PFSK-1 (cell line): ENCODE measurements around the gene NYAP2.

Experiments used
- FOXP2 ChIP-seq: optimal IDR thresholded peaks from 2 replicates; pipeline ENCODE3; 2011; ENCODE audit warnings: borderline replicate concordance, control low read depth, inconsistent platforms; ENCODE audit not compliant: insufficient read depth; ENCODE audit errors: extremely low read length, extremely low read depth
- POLR2AphosphoS5 ChIP-seq: IDR thresholded peaks from 2 replicates; pipeline ENCODE4 v1.6.1; 2012; ENCODE audit warnings: low read depth, mild to moderate bottlenecking, control low read depth, low read length, moderate library complexity
- REST ChIP-seq, 2 experiments: IDR thresholded peaks; 2 replicates each; pipeline versions ENCODE4 v1.6.1 to v1.8.0; 2011 to 2012; ENCODE audit warnings: low read depth in 2 of 2, low read length in 2 of 2, control low read depth in 1 of 2, inconsistent platforms in 1 of 2, mild to moderate bottlenecking in 1 of 2, moderate library complexity in 1 of 2; ENCODE audit not compliant: insufficient read depth in 1 of 2
- SIN3A ChIP-seq: IDR thresholded peaks from 2 replicates; pipeline ENCODE4 v1.6.1; 2012; ENCODE audit warnings: mild to moderate bottlenecking, low read length, moderate library complexity, borderline replicate concordance; ENCODE audit not compliant: insufficient read depth
- TAF1 ChIP-seq: IDR thresholded peaks from 2 replicates; pipeline ENCODE4 v1.6.1; 2012; ENCODE audit warnings: low read length, control low read depth, borderline replicate concordance; ENCODE audit not compliant: insufficient read depth

Gene NYAP2

GRCh38 chr2:225416616-225417367 is 17.3 kb downstream of the NYAP2 start:
- no peak for TF ChIP-seq SIN3A
- no peak for TF ChIP-seq FOXP2
- no peak for TF ChIP-seq TAF1
- no peak for TF ChIP-seq REST (IDR thresholded peaks at IDR 0.05; ENCODE audit: insufficient read depth in 1 of 2, low read depth in 2 of 2, low read length in 2 of 2)
- TF ChIP-seq POLR2AphosphoS5, result no peak

DNA sequence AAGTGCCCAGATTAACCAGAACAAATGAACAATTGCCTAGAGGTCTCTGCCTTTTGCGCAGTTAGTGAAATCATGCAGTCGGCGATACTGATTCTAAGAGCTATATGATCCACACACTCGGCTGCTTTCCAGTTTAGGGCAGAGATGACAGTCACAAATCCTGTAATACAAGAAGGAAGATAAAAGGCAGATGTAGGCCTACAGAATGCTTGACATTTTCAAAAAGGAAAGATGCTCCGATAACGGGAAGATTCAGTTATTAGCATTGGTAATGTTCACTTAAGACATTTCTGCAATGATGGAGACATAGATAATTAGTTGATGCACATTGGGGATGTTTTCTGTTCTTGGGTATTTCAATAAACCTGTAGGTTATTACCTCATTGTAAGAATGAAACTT is 19.5 kb downstream of the NYAP2 start:
- TF ChIP-seq POLR2AphosphoS5, result no peak
- TF ChIP-seq SIN3A, result no peak
- TF ChIP-seq FOXP2, result no peak
- no peak for TF ChIP-seq TAF1
- TF ChIP-seq REST (IDR thresholded peaks at IDR 0.05; ENCODE audit: insufficient read depth in 1 of 2, low read depth in 2 of 2, low read length in 2 of 2), result no peak

DNA sequence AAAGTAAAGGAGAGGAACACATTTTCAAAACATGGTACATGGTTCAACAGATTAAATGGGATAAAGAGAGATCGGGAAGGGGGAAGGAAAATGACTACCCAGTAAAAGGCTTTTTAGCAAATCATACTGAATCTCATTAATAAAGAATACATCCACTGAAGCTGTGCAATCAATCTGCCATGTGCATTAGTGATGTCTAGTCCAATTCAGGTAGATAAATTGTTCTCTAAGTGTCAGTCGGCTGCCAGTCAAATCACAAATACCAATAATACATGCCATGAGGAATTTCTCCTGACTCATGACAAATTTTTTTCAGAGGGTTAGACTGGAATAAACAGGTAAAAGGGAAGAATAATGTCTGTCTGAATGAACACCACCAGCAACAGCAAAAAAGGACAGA is 22.6 kb downstream of the NYAP2 start:
- TF ChIP-seq REST (IDR thresholded peaks at IDR 0.05; ENCODE audit: insufficient read depth in 1 of 2, low read depth in 2 of 2, low read length in 2 of 2) (no peak), POLR2AphosphoS5 (no peak), TAF1 (no peak), SIN3A (no peak), FOXP2 (no peak)

- TF ChIP-seq POLR2AphosphoS5 (no peak), SIN3A (no peak), FOXP2 (no peak), REST (IDR thresholded peaks at IDR 0.05; ENCODE audit: insufficient read depth in 1 of 2, low read depth in 2 of 2, low read length in 2 of 2) (no peak), TAF1 (no peak)
Observed at GRCh38 chr2:225425284-225425683, 25.8 kb downstream of the NYAP2 start.
